NCI-H1105 (cell line): ENCODE measurements around the gene RAB3C.

Experiments used
- DNase-seq: peaks from one replicate; lab custom pipeline; 2025; lab: John Stamatoyannopoulos, UW

Gene RAB3C

DNA sequence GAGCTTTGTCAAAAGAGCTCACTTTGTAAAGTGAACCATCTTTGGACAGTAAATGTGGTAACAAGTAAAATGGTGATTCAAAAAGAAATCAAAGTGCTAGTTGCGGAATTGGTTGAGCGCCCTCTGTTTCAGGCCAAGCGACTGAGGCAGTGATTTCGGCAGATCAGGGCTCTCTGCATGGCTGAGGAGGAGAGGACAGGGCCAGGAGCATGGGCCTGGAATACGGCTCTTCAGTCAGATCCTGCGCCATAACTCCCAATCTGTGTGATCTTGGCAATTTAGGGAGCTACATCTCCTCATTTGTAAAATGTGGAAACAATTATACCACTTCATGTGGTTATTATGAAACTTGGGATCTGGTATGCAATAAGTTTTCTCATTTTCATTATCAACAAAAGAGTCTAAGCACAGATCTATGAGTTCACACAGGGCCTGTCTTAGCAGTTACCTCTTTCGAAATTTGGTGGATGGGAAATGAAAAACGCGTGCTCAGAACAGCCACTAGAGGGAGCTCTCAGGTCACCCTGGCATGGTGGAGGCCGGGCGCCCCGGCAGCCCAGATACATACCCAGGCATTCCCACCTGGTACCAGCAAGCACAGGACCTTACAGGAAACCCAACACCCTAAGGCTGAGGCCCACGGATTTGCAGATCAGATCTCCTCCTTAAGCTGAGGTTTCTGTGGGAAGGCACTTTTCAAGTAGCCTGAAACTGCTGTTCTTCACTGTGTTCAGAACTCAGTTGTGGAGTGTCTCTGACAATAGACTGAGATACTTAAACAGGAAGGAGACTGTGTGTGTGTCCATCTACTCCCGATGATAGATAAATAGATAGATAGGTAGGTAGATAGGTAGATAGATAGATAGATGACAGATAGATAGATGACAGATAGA is 303.7 kb downstream of the RAB3C start:
- no peak for DNase-seq

DNA sequence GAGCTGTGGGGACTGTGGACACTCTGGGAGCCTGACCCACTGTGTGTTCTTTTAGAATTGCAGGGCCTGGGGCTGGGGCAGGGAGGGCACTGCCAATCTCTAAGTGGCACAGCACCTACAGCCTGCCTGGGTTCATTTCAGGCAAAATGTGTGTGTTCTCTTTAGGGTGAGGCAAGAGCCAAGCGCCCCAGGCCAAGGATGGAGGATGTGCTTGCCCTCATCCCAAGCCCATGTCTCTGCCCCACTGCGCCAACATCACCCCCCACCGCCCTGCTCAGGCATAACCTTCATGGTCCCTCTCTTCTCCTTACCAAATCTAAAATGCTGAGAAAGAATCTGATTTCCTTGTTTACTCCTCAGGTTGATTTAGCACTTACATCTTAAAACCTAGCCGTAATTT is 304.4 kb downstream of the RAB3C start:
- DNase-seq: no peak

GRCh38 chr5:58887721-58888409 is 305.0 kb downstream of the RAB3C start:
- DNase-seq: no peak

GRCh38 chr5:58890265-58890664 is 307.4 kb downstream of the RAB3C start:
- no peak for DNase-seq

- no peak for DNase-seq
Measured at GRCh38 chr5:58890701-58891085, 307.8 kb downstream of the RAB3C start.

- no peak for DNase-seq
Measured at GRCh38 chr5:58891086-58891970, 308.5 kb downstream of the RAB3C start.

- DNase-seq: no peak
Measured at GRCh38 chr5:58891971-58892343, 309.1 kb downstream of the RAB3C start.

DNA sequence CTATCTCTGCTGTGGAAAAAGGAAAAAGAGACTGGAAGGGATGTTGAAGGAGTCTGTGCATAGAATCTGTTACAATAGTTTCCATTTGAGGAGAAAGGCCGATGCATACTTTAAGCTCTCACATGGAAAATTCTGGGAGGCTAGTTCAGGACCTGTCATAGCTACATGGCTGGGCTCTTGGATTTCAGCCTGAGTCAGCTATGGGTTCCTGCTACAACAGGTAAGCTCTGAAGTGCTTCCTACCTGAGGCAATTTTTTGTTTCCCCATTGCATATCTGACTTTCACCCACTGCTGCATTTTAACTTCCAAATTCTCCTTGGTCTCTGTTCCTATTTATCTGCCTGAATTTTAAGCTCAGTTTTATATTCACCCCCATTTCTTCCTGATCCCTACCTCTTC is 310.7 kb downstream of the RAB3C start:
- no peak for DNase-seq

- DNase-seq: no peak
Measured at GRCh38 chr5:58898006-58898405, 315.1 kb downstream of the RAB3C start.

GRCh38 chr5:58898538-58898937 is 315.7 kb downstream of the RAB3C start:
- DNase-seq: no peak

- DNase-seq: no peak
Measured at GRCh38 chr5:58901271-58901670, 318.4 kb downstream of the RAB3C start.

GRCh38 chr5:58902305-58902704 is 319.4 kb downstream of the RAB3C start:
- no peak for DNase-seq

DNA sequence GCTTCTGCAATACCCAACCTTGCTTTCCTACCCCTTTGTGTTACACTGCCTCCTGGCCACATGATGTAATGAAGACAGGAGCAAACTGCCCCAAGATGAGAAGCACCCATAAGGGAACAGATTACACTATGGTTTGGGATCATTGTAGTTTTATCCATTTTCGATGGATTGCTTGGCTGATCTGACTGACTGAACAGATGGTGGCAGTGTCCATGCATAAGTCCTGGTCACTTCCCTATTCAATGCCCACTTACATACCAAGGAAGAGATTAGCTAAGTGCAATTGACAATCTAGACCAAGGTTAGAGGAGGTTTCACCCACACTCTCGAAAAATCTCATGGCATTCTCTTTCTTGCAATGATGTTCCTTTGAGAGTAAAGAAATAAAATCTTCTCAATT is 319.9 kb downstream of the RAB3C start:
- no peak for DNase-seq

GRCh38 chr5:58904737-58905136 is 321.9 kb downstream of the RAB3C start:
- no peak for DNase-seq

DNA sequence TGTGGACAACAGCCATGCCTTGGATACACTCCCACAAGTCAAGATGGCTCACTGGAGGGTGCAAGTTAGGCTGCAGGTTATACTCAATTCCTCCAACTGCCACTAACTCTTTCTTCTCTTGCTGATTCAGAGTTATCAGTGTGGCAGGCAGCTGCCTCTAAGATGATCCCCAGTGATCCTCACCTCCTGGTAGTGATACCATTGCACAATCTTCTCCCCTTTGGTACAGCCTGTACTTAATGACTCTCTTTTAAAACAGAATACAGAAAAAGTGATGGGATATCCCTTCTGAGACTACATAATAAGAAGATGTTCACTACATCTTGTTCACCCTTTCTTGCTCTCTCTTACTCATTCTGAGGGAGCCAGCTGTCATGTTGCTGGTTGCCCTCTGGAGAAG is 323.1 kb downstream of the RAB3C start:
- DNase-seq: no peak
